GM12878 (cell line): Measurements from ENCODE around the gene ZNF467. TPM values are rescaled to one million over a fixed set of nuclear protein-coding genes. Genes with fewer than 3 reads are reported as not detected.

ENCODE experiments used
- ATAC-seq: fragments of 200-7000 bp; cut with Tn5 transposase; 3 replicates; pipeline ENCODE4 v1.9.1; 2020; ENCODE audit warnings: mild to moderate bottlenecking, moderate library complexity
- BruUV-seq: library from RNA; stranded (reverse); fragments of 400-500 nt; replicated peaks from 2 replicates; lab custom pipeline; 2021; lab: Mats Ljungman, UMichigan
- CTCF ChIA-PET: fragments of 300-600 bp; sonication (Branson Sonifier 250); formaldehyde crosslinking; extraction: SDS; loops from one replicate; lab custom pipeline; 2021; ENCODE audit warnings: inconsistent platforms; lab: Yijun Ruan, JAX
- POLR2A ChIA-PET: fragments of 350-600 bp; formaldehyde crosslinking; extraction: SDS; loops from one replicate; lab custom pipeline; 2021; ENCODE audit warnings: inconsistent platforms; lab: Charles Lee
- RAD21 ChIA-PET: fragments of 300-600 bp; sonication (Branson Sonifier 250); formaldehyde crosslinking; loops from one replicate; lab custom pipeline; 2023; ENCODE audit warnings: antibody characterized with exemption; ENCODE audit not compliant: unreplicated experiment; lab: Charles Lee
- SMC1A ChIA-PET: fragments of 300-600 bp; sonication (Branson Sonifier 250); formaldehyde crosslinking; loops from one replicate; lab custom pipeline; 2023; ENCODE audit not compliant: unreplicated experiment, uncharacterized antibody; lab: Charles Lee
- DNase-seq: peaks from one replicate; pipeline ENCODE4 v3.0.0-alpha.2; 2011; ENCODE audit warnings: low read depth, low spot score
- FAIRE-seq: peaks from 3 replicates; lab custom pipeline; 2011; peaks lifted over from hg19 to GRCh38; lab: Jason Lieb, UNC
- H2AFZ ChIP-seq: 2 replicates; pipeline ENCODE4 v1.6.0; 2011; ENCODE audit warnings: low read depth, low read length, control low read depth; ENCODE audit not compliant: control insufficient read depth
- H3K27ac ChIP-seq: 2 replicates; pipeline ENCODE4 v1.5.1; 2011; ENCODE audit warnings: control low read depth; ENCODE audit not compliant: control insufficient read depth, insufficient read depth
- H3K27me3 ChIP-seq, 2 experiments: replicated peaks in 1 of 2; 2 replicates each; pipeline versions ENCODE4 v1.6.0 to v1.6.1; 2011; ENCODE audit warnings: low read length in 1 of 2; ENCODE audit not compliant: control insufficient read depth in 2 of 2, insufficient read depth in 2 of 2
- H3K36me3 ChIP-seq, 2 experiments: 2 replicates each; pipeline ENCODE4 v1.5.1; 2011; ENCODE audit warnings: low read length in 1 of 2; ENCODE audit not compliant: control insufficient read depth in 2 of 2, insufficient read depth in 2 of 2
- H3K4me1 ChIP-seq: 2 replicates; pipeline ENCODE4 v1.6.1; 2011; ENCODE audit warnings: mild to moderate bottlenecking, low read length, moderate library complexity, mixed read lengths; ENCODE audit not compliant: control insufficient read depth, insufficient read depth
- H3K4me2 ChIP-seq: 2 replicates; pipeline ENCODE4 v1.6.0; 2011; ENCODE audit warnings: control low read depth; ENCODE audit not compliant: control insufficient read depth, insufficient read depth
- H3K4me3 ChIP-seq: fragments of 200-600 bp; sonication (generic); 2 replicates; pipeline ENCODE4 v1.5.1; 2016
- H3K79me2 ChIP-seq: 2 replicates; pipeline ENCODE4 v1.6.0; 2011; ENCODE audit warnings: low read length; ENCODE audit not compliant: control insufficient read depth, insufficient read depth
- H3K9ac ChIP-seq: 2 replicates; pipeline ENCODE4 v1.8.0; 2011; ENCODE audit warnings: low read length, control low read depth, mixed read lengths; ENCODE audit not compliant: control insufficient read depth, insufficient read depth
- H3K9me3 ChIP-seq: replicated peaks from 3 replicates; pipeline ENCODE4 v1.5.1; 2011; ENCODE audit warnings: mild to moderate bottlenecking, low read length; ENCODE audit not compliant: control insufficient read depth, insufficient read depth
- H4K20me1 ChIP-seq: 2 replicates; pipeline ENCODE4 v1.6.0; 2011; ENCODE audit not compliant: control insufficient read depth, insufficient read depth
- MLLT1 ChIP-seq: fragments of 450-650 bp; IDR thresholded peaks from 2 replicates; pipeline ENCODE4 v1.6.1; 2016; ENCODE audit warnings: mild to moderate bottlenecking
- NFXL1 ChIP-seq: fragments of 450-650 bp; IDR thresholded peaks from 2 replicates; pipeline ENCODE4 v1.6.1; 2017; ENCODE audit warnings: antibody characterized with exemption, mild to moderate bottlenecking, borderline replicate concordance
- NFYA ChIP-seq: IDR thresholded peaks from 2 replicates; pipeline ENCODE4 v1.6.1; 2011; ENCODE audit warnings: low read depth, mild to moderate bottlenecking, low read length, improper control_type of control experiment, borderline replicate concordance
- POLR2AphosphoS5 ChIP-seq: IDR thresholded peaks from 2 replicates; pipeline ENCODE4 v1.6.1; 2011; ENCODE audit warnings: mild to moderate bottlenecking, low read length, inconsistent platforms
- PRDM15 ChIP-seq: fragments of 450-650 bp; formaldehyde crosslinking; IDR thresholded peaks from 2 replicates; pipeline ENCODE4 v1.4.0; 2020; ENCODE audit warnings: mild to moderate bottlenecking, moderate library complexity
- SMAD1 ChIP-seq: fragments of 450-650 bp; IDR thresholded peaks from 2 replicates; pipeline ENCODE4 v1.6.1; 2018; ENCODE audit warnings: mild to moderate bottlenecking, low read depth; ENCODE audit not compliant: partially characterized antibody
- YY1 ChIP-seq: IDR thresholded peaks from 2 replicates; pipeline ENCODE4 v1.6.1; 2011; ENCODE audit warnings: low read depth, mild to moderate bottlenecking, low read length
- ZNF24 ChIP-seq: fragments of 450-650 bp; IDR thresholded peaks from 2 replicates; pipeline ENCODE4 v1.6.1; 2017; ENCODE audit warnings: antibody characterized with exemption, mild to moderate bottlenecking
- ZZZ3 ChIP-seq: IDR thresholded peaks from 2 replicates; pipeline ENCODE4 v1.6.1; 2011; ENCODE audit warnings: low read depth; ENCODE audit not compliant: control insufficient read depth, insufficient read length
- WGBS: methylation state at CpG from one replicate; pipeline ENCODE4 v1.1.6; 2016; ENCODE audit warnings: low lambda C conversion rate; ENCODE audit not compliant: insufficient replicate concordance, insufficient coverage; ENCODE audit errors: missing lambda C conversion rate; 5-methylcytosine and 5-hydroxymethylcytosine counted together
- in situ Hi-C: fragments of 300-500 bp; cut with MboI; formaldehyde crosslinking; loops from 9 replicates; pipeline ENCODE4 v1.14.3; 2018; ENCODE audit warnings: mixed read lengths
- intact Hi-C: fragments of 100-400 bp; cut with micrococcal nuclease; formaldehyde crosslinking; loops from one replicate; pipeline ENCODE4 v1.14.2; 2022; ENCODE audit not compliant: unreplicated experiment
- polyA plus RNA-seq, 11 experiments: library from polyadenylated mRNA; depleted of rRNA in 4 of 11; unstranded in 6 of 11; stranded (reverse) in 5 of 11; fragments of >200 nt; fragmentation: Nextera tagmentation in 4 of 11; fragmentation: Illumina TruSeq in 1 of 11; extraction: Ambion mirVana in 4 of 11; extraction: Trizol in 1 of 11; gene quantifications; 1 replicate in 1 of 11; 2 replicates in 10 of 11; pipeline versions ENCODE4 v1.2.1 to v1.2.3, GENCODE V29; 2011 to 2016; ENCODE audit warnings: inconsistent platforms in 2 of 11, missing spikeins in 2 of 11, low read depth in 1 of 11
- total RNA-seq, 4 experiments: library from RNA; depleted of rRNA in 3 of 4; stranded (reverse); fragments of >200 nt in 3 of 4; fragmentation: Illumina TruSeq in 1 of 4; extraction: Trizol in 1 of 4; gene quantifications; 2 replicates each; pipeline versions ENCODE4 v1.2.1 to v1.2.3, GENCODE V29; 2013 to 2021
- TF ChIP-seq, protein P1 (sequence below): IDR thresholded peaks from 2 replicates; pipeline ENCODE4 v1.6.1; 2011; ENCODE audit warnings: borderline replicate concordance, low read depth, mild to moderate bottlenecking, moderate library complexity, mixed read lengths, low read length; ENCODE audit not compliant: insufficient read depth; ENCODE audit errors: extremely low read length
- TF ChIP-seq, protein P2 (sequence below): fragments of 450-650 bp; IDR thresholded peaks from 2 replicates; pipeline ENCODE4 v1.6.1; 2017; ENCODE audit warnings: mild to moderate bottlenecking, moderate library complexity

ZNF467 gene
- total and polyA plus RNA-seq, 10 of the 15 experiments (the other 5 are each of a cell fraction or from before 2014, with no cell fraction given): not detected

GRCh38 chr7:149806726-149807125, 33.3 kb upstream of the ZNF467 start (continued):
- TF ChIP-seq YY1 (no peak), ZZZ3 (no peak), NFXL1 (no peak), MLLT1 (no peak)
- TF ChIP-seq, all 136 proteins: peak for 0

- Histone ChIP-seq H3K4me3 (no peak overlapping the region), H3K4me1 (no peaks in the 10 kb centered on the region), H2AFZ (no peak overlapping the region), H3K4me2 (no peak overlapping the region), H3K36me3 (no peaks in the 10 kb centered on the region), H3K27ac (no peak overlapping the region), H3K27me3 (no peaks in the 10 kb centered on the region), H3K9me3 (no peaks in the 10 kb centered on the region), H4K20me1 (no peaks in the 10 kb centered on the region), H3K9ac (no peak overlapping the region), H3K79me2 (no peaks in the 10 kb centered on the region)
- POLR2A ChIA-PET: no interaction called here
- DNase-seq (no peak), ATAC-seq (no peak), FAIRE-seq (no peak)
- SMC1A ChIA-PET: no interaction called here
- RAD21 ChIA-PET: no interaction called here
- in situ Hi-C loops: no loop called here
- WGBS: 37% methylated on average over 7 of the region's 9 CpGs
- intact Hi-C loops: no loop called here
- CTCF ChIA-PET: no interaction called here
- BruUV-seq: no TSS peak
- no peak for TF ChIP-seq POLR2AphosphoS5
- TF ChIP-seq, protein P1, sequence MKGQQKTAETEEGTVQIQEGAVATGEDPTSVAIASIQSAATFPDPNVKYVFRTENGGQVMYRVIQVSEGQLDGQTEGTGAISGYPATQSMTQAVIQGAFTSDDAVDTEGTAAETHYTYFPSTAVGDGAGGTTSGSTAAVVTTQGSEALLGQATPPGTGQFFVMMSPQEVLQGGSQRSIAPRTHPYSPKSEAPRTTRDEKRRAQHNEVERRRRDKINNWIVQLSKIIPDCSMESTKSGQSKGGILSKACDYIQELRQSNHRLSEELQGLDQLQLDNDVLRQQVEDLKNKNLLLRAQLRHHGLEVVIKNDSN: no peak
- no peak for TF ChIP-seq PRDM15 (CRISPR knock-in tag)
- TF ChIP-seq ZNF24: no peak
- TF ChIP-seq, protein P2, sequence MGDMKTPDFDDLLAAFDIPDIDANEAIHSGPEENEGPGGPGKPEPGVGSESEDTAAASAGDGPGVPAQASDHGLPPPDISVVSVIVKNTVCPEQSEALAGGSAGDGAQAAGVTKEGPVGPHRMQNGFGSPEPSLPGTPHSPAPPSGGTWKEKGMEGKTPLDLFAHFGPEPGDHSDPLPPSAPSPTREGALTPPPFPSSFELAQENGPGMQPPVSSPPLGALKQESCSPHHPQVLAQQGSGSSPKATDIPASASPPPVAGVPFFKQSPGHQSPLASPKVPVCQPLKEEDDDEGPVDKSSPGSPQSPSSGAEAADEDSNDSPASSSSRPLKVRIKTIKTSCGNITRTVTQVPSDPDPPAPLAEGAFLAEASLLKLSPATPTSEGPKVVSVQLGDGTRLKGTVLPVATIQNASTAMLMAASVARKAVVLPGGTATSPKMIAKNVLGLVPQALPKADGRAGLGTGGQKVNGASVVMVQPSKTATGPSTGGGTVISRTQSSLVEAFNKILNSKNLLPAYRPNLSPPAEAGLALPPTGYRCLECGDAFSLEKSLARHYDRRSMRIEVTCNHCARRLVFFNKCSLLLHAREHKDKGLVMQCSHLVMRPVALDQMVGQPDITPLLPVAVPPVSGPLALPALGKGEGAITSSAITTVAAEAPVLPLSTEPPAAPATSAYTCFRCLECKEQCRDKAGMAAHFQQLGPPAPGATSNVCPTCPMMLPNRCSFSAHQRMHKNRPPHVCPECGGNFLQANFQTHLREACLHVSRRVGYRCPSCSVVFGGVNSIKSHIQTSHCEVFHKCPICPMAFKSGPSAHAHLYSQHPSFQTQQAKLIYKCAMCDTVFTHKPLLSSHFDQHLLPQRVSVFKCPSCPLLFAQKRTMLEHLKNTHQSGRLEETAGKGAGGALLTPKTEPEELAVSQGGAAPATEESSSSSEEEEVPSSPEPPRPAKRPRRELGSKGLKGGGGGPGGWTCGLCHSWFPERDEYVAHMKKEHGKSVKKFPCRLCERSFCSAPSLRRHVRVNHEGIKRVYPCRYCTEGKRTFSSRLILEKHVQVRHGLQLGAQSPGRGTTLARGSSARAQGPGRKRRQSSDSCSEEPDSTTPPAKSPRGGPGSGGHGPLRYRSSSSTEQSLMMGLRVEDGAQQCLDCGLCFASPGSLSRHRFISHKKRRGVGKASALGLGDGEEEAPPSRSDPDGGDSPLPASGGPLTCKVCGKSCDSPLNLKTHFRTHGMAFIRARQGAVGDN: no peak
- no peak for TF ChIP-seq NFYA
- TF ChIP-seq SMAD1: no peak
Measured at GRCh38 chr7:149804106-149804505, 30.7 kb upstream of the ZNF467 start.
